Smooth muscle cell (in vitro differentiated cells): ENCODE results near the gene MSI2. TPM values are rescaled to one million over a fixed set of nuclear protein-coding genes. Genes with fewer than 3 reads are reported as not detected.

Source experiments
- DNase-seq: peaks from one replicate; lab custom pipeline; 2025; ENCODE audit not compliant: unreplicated experiment; lab: John Stamatoyannopoulos, UW
- H2AFZ ChIP-seq: fragments of 200-600 bp; sonication (generic); 2 replicates; pipeline ENCODE4 v1.6.0; 2016; ENCODE audit warnings: antibody characterized with exemption, low read depth, mild to moderate bottlenecking
- H3F3A ChIP-seq: fragments of 200-600 bp; sonication (generic); 2 replicates; pipeline ENCODE4 v1.6.0; 2017; ENCODE audit warnings: antibody characterized with exemption, low read depth
- H3K27ac ChIP-seq: fragments of 200-600 bp; sonication (generic); 2 replicates; pipeline ENCODE4 v1.5.1; 2016; ENCODE audit warnings: low read depth, mild to moderate bottlenecking
- H3K27me3 ChIP-seq: fragments of 200-600 bp; sonication (generic); 2 replicates; pipeline ENCODE4 v1.6.1; 2016; ENCODE audit warnings: low read depth, mild to moderate bottlenecking
- H3K36me3 ChIP-seq: fragments of 200-600 bp; sonication (generic); 2 replicates; pipeline ENCODE4 v1.5.1; 2016; ENCODE audit warnings: low read depth
- H3K4me1 ChIP-seq: fragments of 200-600 bp; sonication (generic); 2 replicates; pipeline ENCODE4 v1.5.1; 2016; ENCODE audit warnings: low read depth
- H3K4me2 ChIP-seq: fragments of 200-600 bp; sonication (generic); 2 replicates; pipeline ENCODE4 v1.6.0; 2016; ENCODE audit warnings: mild to moderate bottlenecking
- H3K4me3 ChIP-seq: fragments of 200-600 bp; sonication (generic); 2 replicates; pipeline ENCODE4 v1.5.1; 2016; ENCODE audit warnings: mild to moderate bottlenecking
- H3K79me2 ChIP-seq: fragments of 200-600 bp; sonication (generic); 2 replicates; pipeline ENCODE4 v1.6.0; 2016; ENCODE audit warnings: low read depth, mild to moderate bottlenecking
- H3K9ac ChIP-seq: fragments of 200-600 bp; sonication (generic); 2 replicates; pipeline ENCODE4 v1.6.0; 2016; ENCODE audit warnings: low read depth
- H3K9me3 ChIP-seq: fragments of 200-600 bp; sonication (generic); replicated peaks from 2 replicates; pipeline ENCODE4 v1.5.1; 2016; ENCODE audit warnings: low read depth
- H4K20me1 ChIP-seq: fragments of 200-600 bp; sonication (generic); 2 replicates; pipeline ENCODE4 v1.6.0; 2016; ENCODE audit warnings: low read depth
- CTCF ChIP-seq: fragments of 200-600 bp; sonication (generic); IDR thresholded peaks from 2 replicates; pipeline ENCODE4 v1.5.1; 2017; ENCODE audit warnings: borderline replicate concordance, mild to moderate bottlenecking, antibody characterized with exemption; ENCODE audit not compliant: insufficient read depth, poor library complexity, severe bottlenecking
- WGBS: methylation state at CpG from one replicate; pipeline ENCODE4 v1.1.7; 2016; ENCODE audit warnings: low lambda C conversion rate; 5-methylcytosine and 5-hydroxymethylcytosine counted together
- polyA plus RNA-seq: library from polyadenylated mRNA; unstranded; fragments of >200 nt; fragmentation: Nextera tagmentation; extraction: Ambion mirVana; gene quantifications from 2 replicates; pipeline ENCODE4 v1.2.1, GENCODE V29; 2016
- total RNA-seq: library from RNA; depleted of rRNA; stranded (reverse); fragments of >200 nt; gene quantifications from 2 replicates; pipeline ENCODE4 v1.2.3, GENCODE V29; 2014

The MSI2 gene
- total and polyA plus RNA-seq, 2 experiments from 2014 or later, result 5.7 to 36.5 TPM

- no peak overlapping the region for H3K27ac ChIP-seq
- whole genome bisulfite sequencing, result 45% methylated on average over 2 of the region's 2 CpGs
- TF ChIP-seq CTCF, result no peak
- DNase-seq, result no peak
- H3K79me2 ChIP-seq, result peaks cover 10% of the 10 kb centered on the region
- peaks cover 33% of the 10 kb centered on the region for H3K4me1 ChIP-seq
- no peak overlapping the region for H3K9ac ChIP-seq
- peaks cover 2% of the 10 kb centered on the region for H3F3A ChIP-seq
- no peak overlapping the region for H3K4me3 ChIP-seq
- H3K36me3 ChIP-seq, result no peaks in the 10 kb centered on the region
- H3K4me2 ChIP-seq, result no peak overlapping the region
- H3K9me3 ChIP-seq, result no peaks in the 10 kb centered on the region
- no peaks in the 10 kb centered on the region for H4K20me1 ChIP-seq
- no peak overlapping the region for H2AFZ ChIP-seq
- no peaks in the 10 kb centered on the region for H3K27me3 ChIP-seq
Observed at GRCh38 chr17:57412520-57413096, 156.3 kb downstream of the MSI2 start.

DNA sequence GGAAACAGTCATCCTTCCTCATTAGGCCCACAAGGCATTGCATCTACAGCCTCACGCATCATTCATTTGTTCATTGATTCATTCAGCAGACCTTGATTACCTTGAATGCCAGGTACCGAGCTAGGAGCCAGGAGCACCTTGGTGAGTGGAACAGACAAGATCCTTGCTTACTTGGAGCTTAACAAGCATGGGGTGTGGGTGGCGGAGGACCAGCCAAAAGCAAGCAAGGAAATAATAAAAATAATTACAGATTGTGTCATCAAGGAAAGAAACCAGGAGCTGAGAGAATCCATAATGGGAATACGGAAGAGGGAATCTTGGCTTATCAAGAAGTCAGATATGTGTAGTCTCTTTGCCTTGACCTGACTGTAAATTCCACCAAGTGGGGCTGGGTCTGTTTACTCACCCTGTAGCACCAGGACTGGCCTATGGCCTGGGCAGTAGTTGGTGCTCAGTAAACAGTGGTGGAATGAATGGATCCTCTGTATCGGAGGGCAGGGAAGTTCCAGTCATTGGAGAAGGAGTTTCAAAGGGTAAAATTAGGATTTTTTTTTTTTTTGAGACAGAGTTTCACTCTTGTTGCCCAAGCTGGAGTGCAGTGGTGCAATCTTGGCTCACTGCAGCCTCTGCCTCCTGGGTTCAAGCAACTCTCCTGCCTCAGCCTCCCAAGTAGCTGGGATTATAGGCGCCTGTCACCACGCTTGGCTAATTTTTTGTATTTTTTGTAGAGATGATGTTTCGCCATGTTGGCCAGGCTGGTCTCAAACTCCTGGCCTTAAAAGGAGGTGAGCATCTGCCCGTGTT is 157.7 kb downstream of the MSI2 start:
- no peak for TF ChIP-seq CTCF
- Histone ChIP-seq H3K9me3 (no peaks in the 10 kb centered on the region), H3K9ac (no peak overlapping the region), H3K27me3 (no peaks in the 10 kb centered on the region), H3K79me2 (peaks cover 10% of the 10 kb centered on the region), H3K27ac (peak overlapping the region; percentile 19), H3K4me1 (peaks cover 22% of the 10 kb centered on the region), H4K20me1 (no peaks in the 10 kb centered on the region), H3K4me2 (no peak overlapping the region), H3F3A (no peaks in the 10 kb centered on the region), H3K4me3 (no peak overlapping the region), H2AFZ (no peak overlapping the region), H3K36me3 (no peaks in the 10 kb centered on the region)
- no peak for DNase-seq
- 84% methylated on average over 9 of the region's 9 CpGs for WGBS

- Histone ChIP-seq H4K20me1 (peaks cover 5% of the 10 kb centered on the region), H3K27ac (no peak overlapping the region), H3K4me1 (peaks cover 10% of the 10 kb centered on the region), H3K4me3 (no peak overlapping the region), H3K79me2 (peaks cover 8% of the 10 kb centered on the region), H3K9ac (no peak overlapping the region), H3K36me3 (no peaks in the 10 kb centered on the region), H3K9me3 (no peaks in the 10 kb centered on the region), H3F3A (no peaks in the 10 kb centered on the region), H2AFZ (no peak overlapping the region), H3K4me2 (no peak overlapping the region), H3K27me3 (no peaks in the 10 kb centered on the region)
- WGBS, result 82% methylated on average over 3 of the region's 3 CpGs
- TF ChIP-seq CTCF, result no peak
- DNase-seq, result no peak
Observed at GRCh38 chr17:57415751-57416207, 159.5 kb downstream of the MSI2 start.
